Neural cell (in vitro differentiated cells): ENCODE measurements around the gene KLK6.

Experiments used
- EP300 ChIP-seq: fragments of 450-650 bp; conservative IDR thresholded peaks from 2 replicates; pipeline ENCODE4 v1.6.1; 2014; ENCODE audit warnings: antibody characterized with exemption, mild to moderate bottlenecking, moderate library complexity; ENCODE audit not compliant: poor library complexity, severe bottlenecking
- EZH2 ChIP-seq: fragments of 200-600, 300-800 bp; shearing (Covaris generic), sonication (generic); IDR thresholded peaks from 2 replicates; pipeline ENCODE4 v1.6.1; 2014; ENCODE audit warnings: antibody characterized with exemption, low read length, borderline replicate concordance, mild to moderate bottlenecking; ENCODE audit not compliant: insufficient read depth, poor library complexity, severe bottlenecking
- MXI1 ChIP-seq: fragments of 450-650 bp; conservative IDR thresholded peaks from 2 replicates; pipeline ENCODE4 v1.6.1; 2014; ENCODE audit warnings: antibody characterized with exemption, mild to moderate bottlenecking; ENCODE audit not compliant: poor library complexity, severe bottlenecking
- POLR2AphosphoS5 ChIP-seq: IDR thresholded peaks from 2 replicates; pipeline ENCODE4 v1.6.1; 2012
- RAD21 ChIP-seq: fragments of 450-650 bp; conservative IDR thresholded peaks from 2 replicates; pipeline ENCODE4 v1.6.1; 2014; ENCODE audit warnings: antibody characterized with exemption, mild to moderate bottlenecking, moderate library complexity
- REST ChIP-seq: IDR thresholded peaks from 2 replicates; pipeline ENCODE4 v1.6.1; 2012; ENCODE audit warnings: borderline replicate concordance
- SMC3 ChIP-seq: fragments of 450-650 bp; conservative IDR thresholded peaks from 2 replicates; pipeline ENCODE4 v1.6.1; 2014; ENCODE audit warnings: antibody characterized with exemption, mild to moderate bottlenecking, moderate library complexity; ENCODE audit not compliant: poor library complexity
- TF ChIP-seq, protein P1 (sequence below): fragments of 450-650 bp; IDR thresholded peaks from 2 replicates; pipeline ENCODE4 v1.5.1; 2014; ENCODE audit warnings: antibody characterized with exemption, mild to moderate bottlenecking, moderate library complexity; ENCODE audit not compliant: poor library complexity, severe bottlenecking

DNA sequence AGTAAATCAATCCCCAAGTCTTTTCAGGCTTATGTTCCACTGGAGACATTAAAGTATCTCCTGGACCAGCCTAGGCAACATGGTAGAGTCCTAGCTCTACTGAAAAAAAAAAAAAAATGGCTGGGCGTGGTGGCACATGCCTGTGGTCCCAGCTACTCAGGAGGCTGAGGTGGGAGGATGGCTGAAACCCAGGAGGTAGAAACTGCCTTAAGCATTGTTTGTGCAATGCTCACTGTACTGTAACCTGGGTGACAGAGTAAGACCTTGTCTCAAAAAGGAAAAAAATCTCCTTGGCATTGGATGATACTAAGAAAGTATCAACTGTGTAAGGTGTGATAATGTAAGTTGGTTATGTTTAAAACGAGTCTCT is 23.3 kb upstream of the KLK6 start:
- TF ChIP-seq, protein P1, sequence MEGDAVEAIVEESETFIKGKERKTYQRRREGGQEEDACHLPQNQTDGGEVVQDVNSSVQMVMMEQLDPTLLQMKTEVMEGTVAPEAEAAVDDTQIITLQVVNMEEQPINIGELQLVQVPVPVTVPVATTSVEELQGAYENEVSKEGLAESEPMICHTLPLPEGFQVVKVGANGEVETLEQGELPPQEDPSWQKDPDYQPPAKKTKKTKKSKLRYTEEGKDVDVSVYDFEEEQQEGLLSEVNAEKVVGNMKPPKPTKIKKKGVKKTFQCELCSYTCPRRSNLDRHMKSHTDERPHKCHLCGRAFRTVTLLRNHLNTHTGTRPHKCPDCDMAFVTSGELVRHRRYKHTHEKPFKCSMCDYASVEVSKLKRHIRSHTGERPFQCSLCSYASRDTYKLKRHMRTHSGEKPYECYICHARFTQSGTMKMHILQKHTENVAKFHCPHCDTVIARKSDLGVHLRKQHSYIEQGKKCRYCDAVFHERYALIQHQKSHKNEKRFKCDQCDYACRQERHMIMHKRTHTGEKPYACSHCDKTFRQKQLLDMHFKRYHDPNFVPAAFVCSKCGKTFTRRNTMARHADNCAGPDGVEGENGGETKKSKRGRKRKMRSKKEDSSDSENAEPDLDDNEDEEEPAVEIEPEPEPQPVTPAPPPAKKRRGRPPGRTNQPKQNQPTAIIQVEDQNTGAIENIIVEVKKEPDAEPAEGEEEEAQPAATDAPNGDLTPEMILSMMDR: no peak
- no peak for TF ChIP-seq EP300
- no peak for TF ChIP-seq REST
- TF ChIP-seq MXI1: no peak
- TF ChIP-seq SMC3: no peak
- TF ChIP-seq POLR2AphosphoS5: no peak
- no peak for TF ChIP-seq RAD21
- no peak for TF ChIP-seq EZH2
